WTC11 (cell line): ENCODE data around the gene PELI3. TPM values are rescaled to one million over a fixed set of nuclear protein-coding genes. Genes with fewer than 3 reads are reported as not detected.

Source experiments
- ARID4B ChIP-seq: sonication (generic); formaldehyde crosslinking; IDR thresholded peaks from 2 replicates; pipeline ENCODE4 v1.8.0; 2023; ENCODE audit warnings: missing genetic modification reagents, mild to moderate bottlenecking, borderline replicate concordance
- E2F4 ChIP-seq: sonication (generic); formaldehyde crosslinking; IDR thresholded peaks from 2 replicates; pipeline ENCODE4 v1.8.1; 2022; ENCODE audit warnings: low read depth, mild to moderate bottlenecking, moderate library complexity, missing genetic modification reagents, borderline replicate concordance
- FOXP1 ChIP-seq: sonication (generic); formaldehyde crosslinking; IDR thresholded peaks from 2 replicates; pipeline ENCODE4 v1.8.0; 2022; ENCODE audit warnings: missing genetic modification reagents, mild to moderate bottlenecking, moderate library complexity, borderline replicate concordance
- GTF2I ChIP-seq: fragments of 250-450 bp; sonication (Bioruptor Pico); conservative IDR thresholded peaks from 2 replicates; pipeline ENCODE4 v1.4.0; 2021; ENCODE audit warnings: mild to moderate bottlenecking
- MYBL2 ChIP-seq: sonication (generic); formaldehyde crosslinking; IDR thresholded peaks from 2 replicates; pipeline ENCODE4 v1.8.1; 2023; ENCODE audit warnings: mild to moderate bottlenecking, moderate library complexity, missing genetic modification reagents
- NFATC4 ChIP-seq: fragments of 250-450 bp; sonication (Bioruptor Pico); IDR thresholded peaks from 2 replicates; pipeline ENCODE4 v1.9.0; 2021; ENCODE audit warnings: mild to moderate bottlenecking
- PRRX2 ChIP-seq: fragments of 250-450 bp; sonication (Bioruptor Pico); IDR thresholded peaks from 2 replicates; pipeline ENCODE4 v1.8.0; 2021; ENCODE audit warnings: mild to moderate bottlenecking
- STAT6 ChIP-seq: sonication (generic); formaldehyde crosslinking; conservative IDR thresholded peaks from 2 replicates; pipeline ENCODE4 v1.8.1; 2023; ENCODE audit warnings: mild to moderate bottlenecking, low read depth, missing genetic modification reagents, moderate library complexity
- TP53 ChIP-seq: sonication (generic); formaldehyde crosslinking; IDR thresholded peaks from 2 replicates; pipeline ENCODE4 v1.8.1; 2023; ENCODE audit warnings: mild to moderate bottlenecking, missing genetic modification reagents
- USF1 ChIP-seq: sonication (generic); formaldehyde crosslinking; IDR thresholded peaks from 2 replicates; pipeline ENCODE4 v1.8.0; 2022; ENCODE audit warnings: mild to moderate bottlenecking, missing genetic modification reagents
- USF2 ChIP-seq: sonication (generic); formaldehyde crosslinking; IDR thresholded peaks from 2 replicates; pipeline ENCODE4 v1.8.1; 2023; ENCODE audit warnings: mild to moderate bottlenecking, missing genetic modification reagents, moderate library complexity
- ZMAT4 ChIP-seq: fragments of 250-450 bp; sonication (Bioruptor Pico); IDR thresholded peaks from 2 replicates; pipeline ENCODE4 v1.9.0; 2021; ENCODE audit warnings: mild to moderate bottlenecking
- ZNF396 ChIP-seq: fragments of 250-450 bp; sonication (Bioruptor Pico); IDR thresholded peaks from 2 replicates; pipeline ENCODE4 v1.8.0; 2021; ENCODE audit warnings: mild to moderate bottlenecking, moderate library complexity, borderline replicate concordance
- ZNF425 ChIP-seq: fragments of 250-450 bp; sonication (Bioruptor Pico); conservative IDR thresholded peaks from 2 replicates; pipeline ENCODE4 v1.9.0; 2021; ENCODE audit warnings: mild to moderate bottlenecking
- total RNA-seq: library from RNA; stranded (reverse); gene quantifications from 3 replicates; pipeline ENCODE4 v1.2.3, GENCODE V29; 2021

Gene PELI3
- total RNA-seq, 1 experiment from 2014 or later, result 7.8 TPM

GRCh38 chr11:66480117-66480938, 13.6 kb downstream of the PELI3 start, which contains the start of gene DPP3 (continued):
- peak; percentile 97; the same call in 1 of the 2 replicates for TF ChIP-seq ARID4B (CRISPR knock-in tag)
- peak; percentile 75; the same call in 1 of the 2 replicates for TF ChIP-seq MYBL2 (CRISPR knock-in tag)
- TF ChIP-seq STAT6 (CRISPR knock-in tag), result no peak
- TF ChIP-seq ZNF425 (CRISPR knock-in tag), result no peak
- peak; percentile 92 for TF ChIP-seq GTF2I (CRISPR knock-in tag)
- TF ChIP-seq FOXP1 (CRISPR knock-in tag), result peak; percentile 71; the same call in 1 of the 2 replicates
- TF ChIP-seq ZNF396, result no peak
- peak; percentile 77; the same call in 1 of the 2 replicates for TF ChIP-seq TP53 (CRISPR knock-in tag)
- peak; percentile 15; the same call in 1 of the 2 replicates for TF ChIP-seq USF1 (CRISPR knock-in tag)
- no peak for TF ChIP-seq E2F4 (CRISPR knock-in tag)
- TF ChIP-seq NFATC4, result no peak
- peak; percentile 45 for TF ChIP-seq USF2
- no peak for TF ChIP-seq PRRX2 (CRISPR knock-in tag)
- TF ChIP-seq ZMAT4 (CRISPR knock-in tag), result 0 out of 2 replicates have a peak, but pooled peaks have one; percentile 38
